AG10803 (cell line): Measurements from ENCODE around the gene CDK5.

Experiments used
- DNase-seq: peaks from one replicate; pipeline ENCODE4 v3.0.0; 2010; ENCODE audit warnings: low read depth
- H3K4me3 ChIP-seq: 2 replicates; pipeline ENCODE4 v1.5.1; 2011; ENCODE audit warnings: mild to moderate bottlenecking, low read length, control low read depth
- CTCF ChIP-seq: conservative IDR thresholded peaks from 2 replicates; pipeline ENCODE4 v1.5.1; 2011; ENCODE audit warnings: mild to moderate bottlenecking, low read length, control low read depth, inconsistent platforms

Gene CDK5

GRCh38 chr7:151010307-151011096 is 47.2 kb downstream of the CDK5 start:
- TF ChIP-seq CTCF = no peak
- no peak overlapping the region; the same call in 1 of the 2 replicates for H3K4me3 ChIP-seq
- DNase-seq = peak; percentile 16

GRCh38 chr7:151010037-151010306 is 47.7 kb downstream of the CDK5 start:
- TF ChIP-seq CTCF = no peak
- DNase-seq = no peak
- H3K4me3 ChIP-seq = no peak overlapping the region

GRCh38 chr7:151009327-151010036 is 48.2 kb downstream of the CDK5 start:
- no peak for TF ChIP-seq CTCF
- no peak for DNase-seq
- no peak overlapping the region for H3K4me3 ChIP-seq

- TF ChIP-seq CTCF = peak; percentile 51
- peak; percentile 24 for DNase-seq
Observed at GRCh38 chr7:151008511-151009323, 49.0 kb downstream of the CDK5 start.

GRCh38 chr7:151008143-151008510 is 49.6 kb downstream of the CDK5 start:
- no peak overlapping the region for H3K4me3 ChIP-seq
- TF ChIP-seq CTCF = no peak
- no peak for DNase-seq

More at GRCh38 chr7:151008511-151009323, 49.0 kb downstream of the CDK5 start:
- H3K4me3 ChIP-seq = no peak overlapping the region; the same call in none of the 2 replicates

GRCh38 chr7:151007469-151007898 is 50.2 kb downstream of the CDK5 start:
- no peak overlapping the region for H3K4me3 ChIP-seq
- no peak for DNase-seq
- no peak for TF ChIP-seq CTCF
